GM04503 (cell line): ENCODE measurements around the gene BDNF.
"Not testable (repeated sequence)": the region's sequence is repeated elsewhere in the genome, so short reads cannot be mapped to it uniquely, and the experiment has no call there.

Source experiments
- DNase-seq: peaks from one replicate; pipeline ENCODE4 v3.0.0-alpha.2; 2012; ENCODE audit warnings: low read depth

Gene BDNF

GRCh38 chr11:27700351-27701301, at the start of gene BDNF:
Gene BDNF (minus strand): TSS chr11:27700455. CDS start chr11:27658564, 41,891 bp downstream.
- DNase-seq = no peak

GRCh38 chr11:27740362-27741013, 40.2 kb upstream of the BDNF start:
- DNase-seq = no peak

GRCh38 chr11:27735281-27735680, 35.0 kb upstream of the BDNF start:
- DNase-seq = no peak

GRCh38 chr11:27731803-27732202, 31.5 kb upstream of the BDNF start:
- DNase-seq = not testable (repeated sequence)

GRCh38 chr11:27726981-27727380, 26.7 kb upstream of the BDNF start:
- no peak for DNase-seq

GRCh38 chr11:27723687-27724086, 23.4 kb upstream of the BDNF start:
- DNase-seq = no peak

GRCh38 chr11:27722953-27723344, 22.7 kb upstream of the BDNF start:
- DNase-seq = no peak

GRCh38 chr11:27722117-27722952, 22.1 kb upstream of the BDNF start:
- DNase-seq = no peak

- no peak for DNase-seq
Observed at GRCh38 chr11:27721264-27722116, 21.2 kb upstream of the BDNF start.

GRCh38 chr11:27720277-27720830, 20.1 kb upstream of the BDNF start:
- DNase-seq = no peak

- no peak for DNase-seq
Observed at GRCh38 chr11:27719546-27719925, 19.3 kb upstream of the BDNF start.

GRCh38 chr11:27718863-27719545, 18.7 kb upstream of the BDNF start:
- DNase-seq = no peak

GRCh38 chr11:27718346-27718862, 18.1 kb upstream of the BDNF start:
- DNase-seq = peak; percentile 67

- no peak for DNase-seq
Observed at GRCh38 chr11:27717801-27718229, 17.6 kb upstream of the BDNF start.

- no peak for DNase-seq
Observed at GRCh38 chr11:27717377-27717776, 17.1 kb upstream of the BDNF start.

- DNase-seq = no peak
Observed at GRCh38 chr11:27716835-27717234, 16.6 kb upstream of the BDNF start.

GRCh38 chr11:27716216-27716615, 16.0 kb upstream of the BDNF start:
- DNase-seq = no peak

- DNase-seq = no peak
Observed at GRCh38 chr11:27711725-27712124, 11.5 kb upstream of the BDNF start.

GRCh38 chr11:27710536-27710935, 10.3 kb upstream of the BDNF start:
- no peak for DNase-seq

- no peak for DNase-seq
Observed at GRCh38 chr11:27707676-27708075, 7.4 kb upstream of the BDNF start.
